ENCODE data around the gene RNF180.
"Not testable (repeated sequence)": the region's sequence is repeated elsewhere in the genome, so short reads cannot be mapped to it uniquely, and the experiment has no call there.

The RNF180 gene

GRCh38 chr5:64285188-64286130, 119.8 kb downstream of the RNF180 start:
- no peak for DNase-seq (ENCODE audit: low read depth)

DNA sequence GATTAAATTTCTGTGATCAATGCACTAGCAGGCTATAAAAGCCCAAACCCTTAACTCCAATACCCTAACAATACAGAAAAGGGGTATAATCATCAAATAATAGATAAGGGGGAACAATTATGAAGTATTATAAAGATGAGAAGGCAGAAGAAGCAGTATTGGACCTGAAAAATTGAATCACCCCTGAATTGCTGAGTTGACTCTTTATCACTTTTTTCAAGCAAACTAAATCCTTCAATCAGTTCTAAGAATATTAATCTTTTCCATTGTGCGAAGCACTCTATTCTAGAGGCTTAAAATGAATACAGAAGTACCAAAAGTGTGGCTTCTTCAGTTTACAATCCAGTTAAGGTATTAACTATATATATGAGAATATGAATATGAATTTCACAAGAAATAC, 120.7 kb downstream of the RNF180 start:
- no peak for DNase-seq (ENCODE audit: low read depth)

DNA sequence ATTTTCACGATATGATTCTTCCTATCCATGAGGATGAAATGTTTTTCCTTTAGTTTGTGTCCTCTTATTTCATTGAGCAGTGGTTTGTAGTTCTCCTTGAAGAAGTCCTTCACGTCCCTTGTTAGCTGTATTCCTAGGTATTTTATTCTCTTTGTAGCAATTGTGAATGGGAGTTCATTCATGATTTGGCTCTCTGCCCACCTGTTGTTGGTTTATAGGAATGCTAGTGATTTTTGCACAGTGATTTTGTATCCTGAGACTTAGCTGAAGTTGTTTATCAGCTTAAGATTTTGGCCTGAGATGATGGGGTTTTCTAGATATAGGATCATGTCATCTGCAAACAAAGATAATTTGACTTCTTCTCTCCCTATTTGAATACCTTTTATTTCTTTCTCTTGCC, 122.9 kb downstream of the RNF180 start:
- DNase-seq (ENCODE audit: low read depth): not testable (repeated sequence)

GRCh38 chr5:64292611-64293215, 127.1 kb downstream of the RNF180 start:
- DNase-seq (ENCODE audit: low read depth): no peak

DNA sequence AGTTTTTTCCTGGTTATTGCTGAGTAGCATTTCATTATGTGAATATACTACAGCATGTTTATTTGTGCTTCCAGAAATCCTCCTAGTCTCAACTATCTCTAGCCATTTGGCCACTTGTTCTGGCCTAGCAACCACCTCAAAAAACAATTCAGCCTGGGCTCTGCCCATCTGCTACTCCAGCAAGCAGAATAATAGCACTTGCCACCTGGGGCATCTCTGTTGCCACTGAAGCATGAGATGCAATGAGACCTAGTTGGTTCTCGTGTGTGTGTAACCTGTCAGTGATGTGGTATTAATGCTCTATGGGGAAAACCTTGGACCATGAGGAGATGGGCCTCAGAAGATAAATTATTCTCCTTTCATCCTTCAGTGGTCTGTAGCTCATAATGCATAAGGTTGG, 129.5 kb downstream of the RNF180 start:
- no peak for DNase-seq (ENCODE audit: low read depth)

DNA sequence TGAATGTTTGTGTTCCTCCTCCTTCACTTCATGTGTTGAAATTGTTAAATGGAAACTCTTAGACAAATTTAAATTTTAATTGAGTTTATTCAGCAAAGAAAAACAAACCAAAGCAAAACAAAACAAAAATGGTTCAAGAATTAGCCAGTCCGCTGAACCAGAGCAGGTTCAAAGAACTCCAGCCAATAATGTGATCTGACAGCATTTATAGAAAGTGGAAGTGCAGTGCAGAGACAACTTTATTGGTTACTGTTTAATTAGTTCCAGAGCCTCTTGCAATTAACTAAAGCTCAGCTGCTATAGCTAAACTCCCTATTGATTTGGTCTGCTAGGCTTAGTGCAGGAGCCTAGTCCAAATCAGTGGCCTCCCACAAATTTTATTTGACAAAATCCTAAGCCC, 132.9 kb downstream of the RNF180 start:
- DNase-seq (ENCODE audit: low read depth): no peak

GRCh38 chr5:64299805-64300204, 134.2 kb downstream of the RNF180 start:
- no peak for DNase-seq (ENCODE audit: low read depth)

DNA sequence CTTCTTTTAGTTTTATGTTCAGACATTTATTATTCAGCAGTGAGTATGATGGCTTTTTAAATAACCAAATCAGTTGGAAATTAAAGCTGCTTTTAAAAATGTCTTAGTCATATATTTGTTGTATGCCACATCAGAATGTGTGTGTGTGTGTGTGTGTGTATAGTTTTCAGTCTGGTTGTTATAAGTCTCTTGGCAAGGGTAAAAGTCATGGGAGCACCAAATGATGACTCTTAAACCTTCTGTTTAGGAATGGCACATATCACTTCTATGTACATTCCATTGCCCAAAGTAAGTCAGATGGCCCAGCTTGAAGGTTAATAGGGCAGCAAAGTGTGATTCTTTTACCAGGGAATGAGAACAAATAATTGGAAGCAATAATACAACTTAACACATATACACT, 135.9 kb downstream of the RNF180 start:
- no peak for DNase-seq (ENCODE audit: low read depth)

DNA sequence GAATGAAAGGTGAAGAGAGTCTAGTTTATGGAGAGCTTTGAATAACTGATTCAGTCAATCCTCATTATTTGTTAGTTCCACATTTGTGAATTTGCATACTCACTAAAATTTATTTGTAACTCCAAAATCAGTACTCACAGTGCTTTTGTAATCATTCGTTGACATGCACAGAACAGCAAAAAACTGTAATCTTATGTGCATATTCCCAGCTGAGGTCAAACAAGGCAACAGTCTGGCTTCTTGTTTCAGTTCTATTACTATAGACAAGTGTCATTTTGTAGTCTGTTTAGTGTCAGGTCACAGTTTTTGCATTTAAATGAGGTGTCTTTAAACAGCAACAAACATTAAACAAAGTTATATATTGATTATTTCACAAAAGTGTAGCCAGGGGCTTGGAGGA, 142.5 kb downstream of the RNF180 start:
- no peak for DNase-seq (ENCODE audit: low read depth)

- DNase-seq (ENCODE audit: low read depth): no peak
Measured at GRCh38 chr5:64312491-64312890, 146.8 kb downstream of the RNF180 start.

DNA sequence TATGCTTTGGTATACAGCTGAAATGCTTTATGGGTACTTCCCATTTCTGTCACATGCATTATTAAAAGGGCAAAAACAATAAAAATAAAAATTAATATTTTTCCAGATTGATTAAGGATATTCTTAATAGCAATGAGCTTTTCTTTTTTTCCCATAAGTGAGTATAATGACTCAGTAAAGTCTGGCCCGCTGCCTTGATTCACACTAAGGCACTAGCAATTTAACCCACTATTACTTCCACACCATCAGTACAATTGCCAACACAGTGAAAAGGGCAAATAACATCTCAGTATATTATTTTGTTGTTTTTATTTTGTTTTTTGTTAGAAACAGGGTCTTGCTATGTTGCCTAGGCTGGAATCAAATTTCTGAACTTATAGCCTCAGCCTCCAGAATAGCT, 150.1 kb downstream of the RNF180 start:
- DNase-seq (ENCODE audit: low read depth): no peak

- DNase-seq (ENCODE audit: low read depth): no peak
Measured at GRCh38 chr5:64318175-64318574, 152.5 kb downstream of the RNF180 start.

GRCh38 chr5:64323591-64323990, 157.9 kb downstream of the RNF180 start:
- DNase-seq (ENCODE audit: low read depth): no peak

- no peak for DNase-seq (ENCODE audit: low read depth)
Measured at GRCh38 chr5:64330728-64331231, 165.1 kb downstream of the RNF180 start.

GRCh38 chr5:64331597-64332277, 166.1 kb downstream of the RNF180 start:
- DNase-seq (ENCODE audit: low read depth): no peak

- no peak for DNase-seq (ENCODE audit: low read depth)
Measured at GRCh38 chr5:64333886-64334285, 168.2 kb downstream of the RNF180 start.

DNA sequence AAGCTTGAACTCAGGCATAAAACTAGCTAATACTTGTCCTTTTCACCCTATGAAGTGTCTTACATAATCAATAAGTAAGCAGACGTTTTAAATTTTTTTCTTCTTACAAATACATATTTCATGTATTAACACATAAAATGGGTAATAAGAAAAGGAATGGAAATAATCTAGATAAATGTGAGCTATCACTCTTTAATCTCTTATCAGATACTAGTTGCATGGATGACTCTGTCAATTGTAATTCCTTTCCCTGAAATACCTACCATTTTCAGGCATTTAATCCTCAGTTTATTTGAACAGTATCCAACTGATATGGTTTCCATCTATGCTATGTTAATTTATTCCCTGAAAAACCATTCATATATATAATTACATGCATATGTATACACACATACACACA, 174.1 kb downstream of the RNF180 start:
- no peak for DNase-seq (ENCODE audit: low read depth)

DNA sequence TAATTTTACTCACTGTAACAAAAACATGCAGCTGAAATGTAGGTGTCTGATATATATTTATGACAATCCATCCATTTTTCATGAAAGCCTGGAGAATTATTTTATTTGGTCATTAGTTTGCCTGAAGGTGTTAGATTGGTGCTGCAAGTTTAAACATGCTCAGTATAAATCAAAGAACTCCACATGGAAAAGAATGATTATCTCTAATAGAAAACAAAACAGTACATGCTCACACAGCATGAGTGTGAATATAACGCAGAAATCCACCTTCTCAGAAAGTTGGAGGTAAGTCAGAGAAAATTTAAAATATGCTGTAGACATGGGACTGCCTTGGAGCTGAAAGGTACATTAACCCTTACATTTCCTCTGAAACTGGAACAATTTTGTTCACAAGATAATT, 174.7 kb downstream of the RNF180 start:
- no peak for DNase-seq (ENCODE audit: low read depth)

- no peak for DNase-seq (ENCODE audit: low read depth)
Measured at GRCh38 chr5:64341340-64341739, 175.7 kb downstream of the RNF180 start.

GRCh38 chr5:64344501-64344900, 178.9 kb downstream of the RNF180 start:
- no peak for DNase-seq (ENCODE audit: low read depth)

DNA sequence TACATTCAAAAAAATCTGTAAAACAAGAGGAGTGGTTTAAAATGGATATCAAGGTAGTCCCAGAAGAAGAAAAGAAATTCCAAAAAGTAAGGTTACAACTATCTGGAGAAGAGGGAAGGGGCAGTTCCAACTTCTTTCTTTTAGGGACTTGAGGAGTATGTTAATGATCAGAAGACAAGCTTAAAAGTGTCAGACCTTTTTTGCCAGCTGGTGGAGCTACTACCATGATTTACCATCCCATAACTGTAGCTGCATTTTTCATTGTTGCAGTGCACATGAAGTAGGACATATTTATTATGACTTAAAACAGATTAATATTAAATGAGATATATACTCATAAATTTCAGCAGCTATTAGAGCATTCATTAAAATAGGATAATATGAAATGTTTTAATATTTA, 181.7 kb downstream of the RNF180 start:
- no peak for DNase-seq (ENCODE audit: low read depth)

- DNase-seq (ENCODE audit: low read depth): no peak
Measured at GRCh38 chr5:64364426-64364825, 198.8 kb downstream of the RNF180 start.

DNA sequence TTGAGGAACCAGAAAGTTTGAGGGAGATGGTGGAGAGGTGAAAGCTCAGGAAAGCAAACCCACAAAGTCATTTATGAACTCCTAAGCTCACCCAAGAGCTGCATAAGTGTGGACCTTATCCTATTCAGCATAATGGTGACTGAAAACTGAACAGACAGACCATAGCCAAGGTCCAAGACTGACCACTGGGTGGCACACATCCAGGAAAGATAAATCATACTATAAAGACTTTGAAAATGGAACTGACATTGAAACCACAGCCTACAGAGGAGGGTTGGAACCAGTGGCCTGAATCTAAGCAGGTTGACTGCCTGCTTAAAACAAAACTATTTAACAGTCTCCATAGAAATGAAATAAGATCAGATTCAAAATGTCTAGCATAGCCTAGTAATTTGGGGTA, 219.1 kb downstream of the RNF180 start:
- DNase-seq (ENCODE audit: low read depth): no peak

Measured in T follicular helper cell (primary cell).